H7 (cell line): ENCODE measurements around the gene ANKS6. TPM values are rescaled to one million over a fixed set of nuclear protein-coding genes. Genes with fewer than 3 reads are reported as not detected.

Experiments
- DNase-seq: peaks from one replicate; pipeline ENCODE4 v3.0.0; 2012
- H3K27me3 ChIP-seq: 2 replicates; pipeline ENCODE4 v1.6.0; 2011; ENCODE audit warnings: mild to moderate bottlenecking, low read length; ENCODE audit not compliant: control insufficient read depth, insufficient read depth
- H3K36me3 ChIP-seq: replicated peaks from 2 replicates; pipeline ENCODE4 v1.5.1; 2011; ENCODE audit warnings: low read length; ENCODE audit not compliant: control insufficient read depth, insufficient read depth
- H3K4me3 ChIP-seq: 2 replicates; pipeline ENCODE4 v1.5.1; 2011; ENCODE audit warnings: low read depth, mild to moderate bottlenecking, control low read depth, low read length, moderate library complexity; ENCODE audit not compliant: insufficient read depth
- total RNA-seq: library from RNA; depleted of rRNA; stranded (reverse); fragments of >200 nt; shearing (Covaris generic); gene quantifications from 2 replicates; pipeline ENCODE4 v1.2.3, GENCODE V29; 2014; rRNA removed

The ANKS6 gene
- 51.0 and 55.8 TPM in 2 replicates for total RNA-seq

- Histone ChIP-seq H3K27me3 (peaks cover 4% of the 10 kb centered on the region; the same call in 1 of the 2 replicates), H3K36me3 (no peaks in the 10 kb centered on the region; the same call in 1 of the 2 replicates), H3K4me3 (peak within 1 kb of the TSS; percentile 72)
- DNase-seq, result peak; percentile 98
Observed at GRCh38 chr9:98796364-98797101, at the start of gene ANKS6. ANKS6 (minus strand) TSS chr9:98796555; CDS start chr9:98796491, 64 bp downstream.

DNA sequence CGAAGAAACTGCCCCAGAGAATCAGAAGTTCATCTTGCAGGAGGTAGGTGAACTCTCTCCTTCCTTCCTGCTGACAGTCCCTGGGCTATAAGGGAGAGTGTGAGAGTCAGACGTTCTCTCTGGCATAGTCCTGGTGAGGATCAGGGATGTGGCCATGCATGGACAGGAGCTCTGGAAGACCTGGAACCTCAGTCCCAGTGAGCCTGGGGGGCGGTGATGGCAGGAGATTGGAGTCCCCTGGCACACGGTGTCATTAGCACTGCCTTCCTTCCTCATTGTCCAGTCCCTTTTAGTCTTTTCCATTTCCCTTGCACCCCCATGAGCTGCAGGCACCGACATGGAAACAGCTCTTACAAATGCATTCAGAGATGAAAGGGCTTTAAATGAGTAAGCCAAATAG, 49.7 kb upstream of the ANKS6 start:
- no peak for DNase-seq
- H3K4me3 ChIP-seq, result no peak overlapping the region
- H3K36me3 ChIP-seq, result no peaks in the 10 kb centered on the region
- H3K27me3 ChIP-seq, result no peaks in the 10 kb centered on the region

GRCh38 chr9:98842510-98842909, 46.2 kb upstream of the ANKS6 start:
- DNase-seq, result no peak
- Histone ChIP-seq H3K27me3 (no peaks in the 10 kb centered on the region), H3K36me3 (peaks cover 1% of the 10 kb centered on the region; the same call in 1 of the 2 replicates), H3K4me3 (no peak overlapping the region)

GRCh38 chr9:98839724-98840123, 43.4 kb upstream of the ANKS6 start:
- H3K27me3 ChIP-seq, result no peaks in the 10 kb centered on the region
- peak; percentile 47 for DNase-seq
- H3K36me3 ChIP-seq, result peaks cover 1% of the 10 kb centered on the region; the same call in 1 of the 2 replicates
- H3K4me3 ChIP-seq, result no peak overlapping the region

DNA sequence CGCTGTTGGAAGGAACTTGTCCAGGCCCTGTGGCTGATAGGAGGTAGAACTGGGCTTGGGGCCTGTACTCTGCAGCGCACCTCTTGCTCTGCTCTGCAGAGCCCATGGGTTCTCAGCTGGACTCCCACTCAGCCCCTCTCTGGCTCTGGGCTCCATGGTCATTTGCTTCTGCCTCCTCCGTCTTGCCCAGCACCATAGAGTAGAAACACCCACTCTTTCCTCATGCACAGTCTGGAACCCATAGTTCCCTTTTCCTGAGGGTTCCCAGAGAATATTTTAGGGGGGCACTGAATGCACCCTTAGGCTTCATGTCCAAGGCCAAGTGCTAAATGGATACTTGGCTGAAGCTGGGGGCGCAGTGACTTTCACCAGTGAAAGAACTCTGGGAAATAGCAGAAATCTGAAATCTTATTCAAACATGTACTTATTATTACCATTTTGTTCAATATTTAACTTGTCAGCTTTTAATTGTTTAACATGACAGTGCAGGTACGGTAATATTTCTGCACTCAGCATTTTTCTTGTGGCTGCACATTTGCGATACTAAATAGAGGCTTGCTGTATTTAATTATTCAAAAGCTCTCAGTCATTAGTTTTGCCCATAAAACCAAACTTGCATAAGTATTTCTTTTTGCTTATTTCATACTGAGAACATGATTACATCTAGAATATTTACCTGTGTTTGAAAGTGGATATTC, 42.7 kb upstream of the ANKS6 start:
- DNase-seq, result no peak
- H3K27me3 ChIP-seq, result no peaks in the 10 kb centered on the region
- peaks cover 1% of the 10 kb centered on the region; the same call in 1 of the 2 replicates for H3K36me3 ChIP-seq
- H3K4me3 ChIP-seq, result no peak overlapping the region

GRCh38 chr9:98838155-98838867, 42.0 kb upstream of the ANKS6 start:
- Histone ChIP-seq H3K27me3 (no peaks in the 10 kb centered on the region), H3K4me3 (no peak overlapping the region), H3K36me3 (peaks cover 1% of the 10 kb centered on the region; the same call in 1 of the 2 replicates)
- no peak for DNase-seq

DNA sequence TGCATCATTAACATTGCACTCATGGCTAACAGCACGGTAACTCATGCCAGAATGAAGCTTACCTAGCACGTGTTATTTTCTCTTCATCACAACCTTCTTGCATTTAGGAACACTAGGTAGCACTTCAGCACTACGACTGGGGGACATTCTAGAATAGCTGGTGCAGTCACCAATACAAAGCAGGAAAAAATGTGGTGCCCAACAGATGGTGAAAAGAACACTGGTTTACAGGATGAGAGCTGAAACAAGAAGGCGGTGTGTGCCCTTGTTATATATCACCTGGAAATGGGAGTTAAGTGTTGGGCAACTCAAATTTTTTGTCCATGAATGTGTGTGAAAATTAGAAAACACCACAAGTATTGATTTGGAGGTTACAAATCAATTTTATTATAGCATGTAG, 41.2 kb upstream of the ANKS6 start:
- H3K27me3 ChIP-seq, result no peaks in the 10 kb centered on the region
- H3K4me3 ChIP-seq, result no peak overlapping the region
- peaks cover 1% of the 10 kb centered on the region; the same call in 1 of the 2 replicates for H3K36me3 ChIP-seq
- DNase-seq, result no peak

- DNase-seq, result no peak
- Histone ChIP-seq H3K27me3 (no peaks in the 10 kb centered on the region), H3K4me3 (no peak overlapping the region), H3K36me3 (peaks cover 1% of the 10 kb centered on the region; the same call in 1 of the 2 replicates)
Observed at GRCh38 chr9:98836206-98836605, 39.9 kb upstream of the ANKS6 start.

DNA sequence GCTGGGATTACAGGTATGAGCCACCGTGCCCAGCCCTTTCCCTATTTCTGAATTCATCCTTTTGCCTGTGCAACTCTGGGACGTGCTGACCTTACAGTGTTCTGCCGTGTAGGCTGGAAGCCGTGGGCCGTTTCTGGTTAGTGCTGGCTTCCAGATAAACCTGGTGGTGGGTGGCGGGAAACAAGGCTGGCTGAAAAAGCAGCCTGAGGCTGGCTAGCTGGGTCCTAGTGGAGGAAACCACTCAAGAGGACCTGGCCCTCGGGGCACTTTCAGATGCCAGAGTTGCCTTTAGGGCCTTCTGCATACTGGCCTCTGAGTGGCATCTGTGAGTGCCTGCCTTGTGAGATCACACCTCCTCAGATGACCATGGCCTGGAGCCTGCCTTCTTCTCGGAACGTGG, 38.0 kb upstream of the ANKS6 start:
- no peak for DNase-seq
- no peaks in the 10 kb centered on the region for H3K27me3 ChIP-seq
- no peak overlapping the region for H3K4me3 ChIP-seq
- no peaks in the 10 kb centered on the region for H3K36me3 ChIP-seq

- H3K4me3 ChIP-seq, result no peak overlapping the region
- H3K27me3 ChIP-seq, result no peaks in the 10 kb centered on the region
- H3K36me3 ChIP-seq, result no peaks in the 10 kb centered on the region
- DNase-seq, result no peak
Observed at GRCh38 chr9:98833090-98833956, 37.0 kb upstream of the ANKS6 start.

GRCh38 chr9:98832768-98833089, 36.4 kb upstream of the ANKS6 start:
- H3K36me3 ChIP-seq, result no peaks in the 10 kb centered on the region
- H3K27me3 ChIP-seq, result no peaks in the 10 kb centered on the region
- no peak overlapping the region for H3K4me3 ChIP-seq
- no peak for DNase-seq

DNA sequence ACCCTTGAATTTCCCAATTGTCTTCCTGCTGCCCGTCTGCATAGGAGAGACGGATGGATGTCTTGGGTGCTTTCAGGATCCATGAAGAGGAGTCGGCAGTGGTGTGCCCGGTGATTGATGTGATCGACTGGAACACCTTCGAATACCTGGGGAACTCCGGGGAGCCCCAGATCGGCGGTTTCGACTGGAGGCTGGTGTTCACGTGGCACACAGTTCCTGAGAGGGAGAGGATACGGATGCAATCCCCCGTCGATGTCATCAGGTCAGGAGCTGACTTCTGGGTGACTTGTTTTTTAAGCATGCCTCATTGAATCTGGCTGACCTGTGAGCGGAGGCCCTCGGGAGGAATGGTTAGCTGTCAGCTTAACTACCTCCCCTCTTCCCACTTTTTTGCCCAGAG, 35.3 kb upstream of the ANKS6 start:
- no peak for DNase-seq
- no peaks in the 10 kb centered on the region for H3K27me3 ChIP-seq
- H3K36me3 ChIP-seq, result no peaks in the 10 kb centered on the region

GRCh38 chr9:98830554-98830953, 34.2 kb upstream of the ANKS6 start:
- Histone ChIP-seq H3K36me3 (no peaks in the 10 kb centered on the region), H3K4me3 (no peak overlapping the region), H3K27me3 (no peaks in the 10 kb centered on the region)
- DNase-seq, result no peak

More for the DNA sequence above, 35.3 kb upstream of the ANKS6 start:
- H3K4me3 ChIP-seq, result no peak overlapping the region

DNA sequence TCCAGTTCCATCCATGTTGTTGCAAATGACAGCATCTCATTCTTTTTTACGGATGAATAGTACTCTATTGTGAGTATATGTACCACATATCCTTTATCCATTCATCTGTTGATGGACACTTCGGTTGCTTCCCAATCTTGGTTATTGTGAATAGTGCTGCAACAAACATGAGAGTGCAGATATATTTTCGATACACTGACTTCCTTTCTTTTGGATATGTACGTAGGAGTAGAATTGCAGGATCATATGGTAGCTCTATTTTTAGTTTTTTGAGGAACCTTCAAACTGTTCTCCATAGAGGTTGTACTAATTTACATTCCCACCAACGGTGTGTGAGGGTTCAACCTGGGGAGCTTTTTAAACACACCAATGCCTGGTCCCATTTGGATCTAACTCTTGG, 33.4 kb upstream of the ANKS6 start:
- no peaks in the 10 kb centered on the region for H3K36me3 ChIP-seq
- no peak for DNase-seq
- no peak overlapping the region for H3K4me3 ChIP-seq
- no peaks in the 10 kb centered on the region for H3K27me3 ChIP-seq
